Endothelial cell of umbilical vein (primary cell): Measurements from ENCODE around the gene EXOC3L1. TPM values are rescaled to one million over a fixed set of nuclear protein-coding genes. Genes with fewer than 3 reads are reported as not detected.
A peak's percentile ranks its signal among the peaks of the same experiment; 100 is the strongest.

Experiments
- BruUV-seq: library from RNA; stranded (reverse); fragments of 400-500 nt; replicated peaks from 2 replicates; lab custom pipeline; 2021; lab: Mats Ljungman, UMichigan
- CTCF ChIA-PET: fragments of 300-600, 350-600 bp; sonication (Branson Sonifier 250); formaldehyde crosslinking; loops from one replicate; lab custom pipeline; 2021; ENCODE audit warnings: antibody characterized with exemption, inconsistent platforms; lab: Charles Lee
- POLR2A ChIA-PET: fragments of 300-600, 350-600 bp; sonication (Branson Sonifier 250); formaldehyde crosslinking; loops from one replicate; lab custom pipeline; 2021; ENCODE audit warnings: antibody characterized with exemption, inconsistent platforms; lab: Charles Lee
- DNase-seq: peaks from one replicate; pipeline ENCODE4 v3.0.0-alpha.2; 2011; ENCODE audit warnings: low read depth, low spot score
- FAIRE-seq: peaks from 2 replicates; lab custom pipeline; 2011; peaks lifted over from hg19 to GRCh38; lab: Jason Lieb, UNC
- H2AFZ ChIP-seq: 2 replicates; pipeline ENCODE4 v1.6.0; 2012; ENCODE audit warnings: low read depth, low read length, control low read depth, inconsistent platforms
- H3K27ac ChIP-seq: 2 replicates; pipeline ENCODE4 v1.5.1; 2011; ENCODE audit warnings: low read depth, mild to moderate bottlenecking, control low read depth, low read length, moderate library complexity; ENCODE audit not compliant: insufficient read depth
- H3K27me3 ChIP-seq, 2 experiments: 2 replicates each; pipeline versions ENCODE4 v1.6.0 to v1.6.1; 2011; ENCODE audit warnings: low read length in 2 of 2, mixed read lengths in 1 of 2; ENCODE audit not compliant: control insufficient read depth in 2 of 2, insufficient read depth in 2 of 2
- H3K36me3 ChIP-seq, 2 experiments: 2 replicates in 1 of 2; 3 replicates in 1 of 2; pipeline ENCODE4 v1.5.1; 2011; ENCODE audit warnings: low read length in 2 of 2, mild to moderate bottlenecking in 1 of 2, moderate library complexity in 1 of 2; ENCODE audit not compliant: control insufficient read depth in 2 of 2, insufficient read depth in 2 of 2; ENCODE audit errors: extremely low read depth in 1 of 2
- H3K4me1 ChIP-seq: 3 replicates; pipeline ENCODE4 v1.5.1; 2011; ENCODE audit warnings: mild to moderate bottlenecking, low read length; ENCODE audit not compliant: control insufficient read depth, insufficient read depth; ENCODE audit errors: extremely low read depth
- H3K4me2 ChIP-seq: 2 replicates; pipeline ENCODE4 v1.6.1; 2011; ENCODE audit warnings: low read length, control low read depth, mixed read lengths; ENCODE audit not compliant: insufficient read depth
- H3K4me3 ChIP-seq, 3 experiments: fragments of 200-600 bp in 1 of 3; sonication (generic), shearing (Covaris generic) in 1 of 3; replicated peaks in 1 of 3; 2 replicates each; pipeline ENCODE4 v1.5.1; 2011 to 2016; ENCODE audit warnings: control low read depth in 3 of 3, low read length in 3 of 3, mild to moderate bottlenecking in 2 of 3, inconsistent platforms in 1 of 3, low read depth in 1 of 3, moderate library complexity in 1 of 3; ENCODE audit not compliant: insufficient read depth in 1 of 3
- H3K79me2 ChIP-seq: 2 replicates; pipeline ENCODE4 v1.6.0; 2012; ENCODE audit warnings: low read length, inconsistent platforms; ENCODE audit not compliant: control insufficient read depth, insufficient read depth
- H3K9ac ChIP-seq: replicated peaks from 2 replicates; pipeline ENCODE3; 2011; ENCODE audit warnings: low read length, control low read depth; ENCODE audit not compliant: insufficient read depth; ENCODE audit errors: extremely low read depth
- H3K9me1 ChIP-seq: replicated peaks from 3 replicates; pipeline ENCODE4 v1.6.0; 2011; ENCODE audit warnings: mild to moderate bottlenecking, low read length; ENCODE audit not compliant: control insufficient read depth, insufficient read depth; ENCODE audit errors: extremely low read depth
- H3K9me3 ChIP-seq: replicated peaks from 2 replicates; pipeline ENCODE4 v1.5.1; 2012; ENCODE audit warnings: low read length, inconsistent platforms; ENCODE audit not compliant: control insufficient read depth, insufficient read depth
- H4K20me1 ChIP-seq: replicated peaks from 2 replicates; pipeline ENCODE3; 2011; ENCODE audit warnings: mild to moderate bottlenecking, low read length; ENCODE audit not compliant: control insufficient read depth, insufficient read depth; ENCODE audit errors: extremely low read depth
- GATA2 ChIP-seq: IDR thresholded peaks from 2 replicates; pipeline ENCODE4 v1.7.0; 2011; ENCODE audit warnings: low read depth, mild to moderate bottlenecking, moderate library complexity, mixed read lengths, low read length; ENCODE audit not compliant: insufficient read length, insufficient read depth
- JUN ChIP-seq: IDR thresholded peaks from 2 replicates; pipeline ENCODE4 v1.6.1; 2011; ENCODE audit warnings: borderline replicate concordance, low read depth; ENCODE audit not compliant: insufficient read length, insufficient read depth
- MAX ChIP-seq: IDR thresholded peaks from 2 replicates; pipeline ENCODE4 v1.6.1; 2011; ENCODE audit not compliant: insufficient read depth, insufficient read length
- POLR2A ChIP-seq: IDR thresholded peaks from 2 replicates; pipeline ENCODE4 v1.6.1; 2012; ENCODE audit warnings: low read depth, mild to moderate bottlenecking, control low read depth, low read length
- POLR2AphosphoS5 ChIP-seq: IDR thresholded peaks from 2 replicates; pipeline ENCODE4 v1.6.1; 2012; ENCODE audit warnings: low read depth, mild to moderate bottlenecking, control low read depth, low read length, moderate library complexity; ENCODE audit not compliant: insufficient read depth
- dilution Hi-C: fragments of 300-500 bp; cut with MboI; formaldehyde crosslinking; loops from one replicate; pipeline ENCODE4 v1.15.0; 2019; ENCODE audit warnings: low sequenced_read_pairs; ENCODE audit not compliant: extremely low pct_ligation_motif_present
- intact Hi-C: fragments of 100-400 bp; cut with micrococcal nuclease; formaldehyde crosslinking; loops from one replicate; pipeline ENCODE4 v1.10.0; 2022
- microRNA counts: library from miRNA; unstranded; fragments of <30 nt; microRNA quantifications from one replicate; lab custom pipeline; 2016
- microRNA-seq: library from miRNA; unstranded; fragments of <30 nt; microRNA quantifications from one replicate; pipeline ENCODE4 v1.2.0, GENCODE V29; 2021; ENCODE audit warnings: borderline number of aligned reads, borderline replicate concordance
- polyA plus RNA-seq, 4 experiments: library from polyadenylated mRNA; depleted of rRNA in 3 of 4; stranded (reverse) in 3 of 4; unstranded in 1 of 4; fragments of >200 nt; gene quantifications; 2 replicates each; pipeline versions ENCODE4 v1.2.1 to v1.2.3, GENCODE V29; 2011 to 2012; ENCODE audit warnings: missing spikeins in 1 of 4
- small RNA-seq: library from RNA; depleted of rRNA; stranded (forward); fragments of <200 nt; gene quantifications from one replicate; pipeline ENCODE3, GENCODE V24; 2012; ENCODE audit warnings: low replicate concordance, low read depth; ENCODE audit not compliant: insufficient read depth, insufficient read length
- total RNA-seq: library from RNA; stranded (reverse); gene quantifications from 2 replicates; pipeline ENCODE4 v1.2.3, GENCODE V29; 2021

EXOC3L1 gene
- total and polyA plus RNA-seq, 2 donors (not counting 3 experiments of a cell fraction or from before 2014, with no cell fraction given) = 10.8 to 11.6 TPM

- DNase-seq = no peak
- Histone ChIP-seq H3K4me2 (no peak overlapping the region), H3K27ac (no peak overlapping the region), H3K4me3 (no peak overlapping the region), H3K79me2 (no peaks in the 10 kb centered on the region), H4K20me1 (no peaks in the 10 kb centered on the region), H2AFZ (no peak overlapping the region), H3K9ac (no peak overlapping the region), H3K27me3 (no peaks in the 10 kb centered on the region), H3K36me3 (peaks cover 2 to 49% of the 10 kb centered on the region in 2 experiments), H3K4me1 (peaks cover 9% of the 10 kb centered on the region), H3K9me3 (no peaks in the 10 kb centered on the region), H3K9me1 (no peaks in the 10 kb centered on the region)
- intact Hi-C loops = no loop called here
- TF ChIP-seq JUN = no peak
- TF ChIP-seq POLR2AphosphoS5 = no peak
- ChIA-PET CTCF (interaction anchor here (1.1 to 7.4 kb wide), 5 partner anchors 14 to 188 kb away, joined by 3 to 67 read pairs (median 3); partner anchors contain the start of genes CES3 and NOL3), POLR2A (interaction anchor here (0.7 kb wide), 1 partner anchor 10 kb away, joined by 4 read pairs; no protein-coding TSS in a partner anchor)
- no peak for FAIRE-seq
- dilution Hi-C loops = no loop called here
- no TSS peak for BruUV-seq
These were observed 48.5 kb downstream of the EXOC3L1 start for GRCh38 chr16:67141391-67141790.

GRCh38 chr16:67137605-67138004 lies 52.3 kb downstream of the EXOC3L1 start:
- DNase-seq (peak; percentile 96), FAIRE-seq (peak; percentile 84)
- CTCF ChIA-PET = interaction anchor here (0.8 to 7.4 kb wide), 7 partner anchors 9 to 185 kb away, joined by 3 to 67 read pairs (median 3); no protein-coding TSS in a partner anchor
- dilution Hi-C loops (no loop called here), intact Hi-C loops (no loop called here)
- no TSS peak for BruUV-seq
- peak; percentile 63 for TF ChIP-seq POLR2AphosphoS5
- no peak for TF ChIP-seq POLR2A
- no peak for TF ChIP-seq MAX
- peak; percentile 72 for TF ChIP-seq GATA2
- Histone ChIP-seq H3K9me1 (no peaks in the 10 kb centered on the region), H3K36me3 (peaks cover 0 to 29% of the 10 kb centered on the region in 2 experiments), H3K27me3 (no peaks in the 10 kb centered on the region), H3K4me1 (peaks cover 9% of the 10 kb centered on the region), H3K4me3 (no peak overlapping the region), H3K4me2 (no peak overlapping the region), H3K27ac (no peak overlapping the region), H4K20me1 (no peaks in the 10 kb centered on the region), H2AFZ (no peak overlapping the region), H3K79me2 (no peaks in the 10 kb centered on the region), H3K9ac (no peak overlapping the region), H3K9me3 (no peaks in the 10 kb centered on the region)
- POLR2A ChIA-PET = no interaction called here

MicroRNAs encoded within 50 kb of the gene (microRNA counts, 767-probe panel; counts per million panel counts)
- microRNA hsa-miR-328 (lab: Ali Mortazavi, UCI) = 723 counts per million, percentile 96 among the panel's probes with 10 or more counts

Small RNAs within 50 kb of the gene (microRNA-seq; reads per million reads assigned to microRNA genes)
- 25.3 reads per million, percentile 38 among the genes with 10 or more reads in this experiment for gene MIR328

Small RNAs within 50 kb of the gene (small RNA-seq; reads per million reads assigned to genes)
- not detected for gene MIR328

Other genes starting within 250 kb of the EXOC3L1 start
- not detected in 2 replicates for gene CES3, start 228.9 kb downstream of the EXOC3L1 start, total RNA-seq
- 0.10 and 0.13 TPM in 2 replicates for gene CES3, start 228.9 kb downstream of the EXOC3L1 start, polyA plus RNA-seq
- 3.9 and 5.4 TPM in 2 replicates for gene CES4A, start 201.5 kb downstream of the EXOC3L1 start, total RNA-seq
- gene CES4A, start 201.5 kb downstream of the EXOC3L1 start, polyA plus RNA-seq = 13.3 and 16.4 TPM in 2 replicates
- 103 and 113 TPM in 2 replicates for gene CBFB, start 161.0 kb downstream of the EXOC3L1 start, total RNA-seq
- gene CBFB, start 161.0 kb downstream of the EXOC3L1 start, polyA plus RNA-seq = 22.0 and 27.8 TPM in 2 replicates
- gene PHAF1, start 80.2 kb downstream of the EXOC3L1 start, total RNA-seq = 16.1 and 18.5 TPM in 2 replicates
- gene PHAF1, start 80.2 kb downstream of the EXOC3L1 start, polyA plus RNA-seq = 21.1 and 21.9 TPM in 2 replicates
- 1.6 and 4.0 TPM in 2 replicates for gene B3GNT9, start 39.1 kb downstream of the EXOC3L1 start, total RNA-seq
- 6.4 and 6.8 TPM in 2 replicates for gene B3GNT9, start 39.1 kb downstream of the EXOC3L1 start, polyA plus RNA-seq
- gene TRADD, start 30.2 kb downstream of the EXOC3L1 start, total RNA-seq = 15.2 and 17.4 TPM in 2 replicates
- gene TRADD, start 30.2 kb downstream of the EXOC3L1 start, polyA plus RNA-seq = 22.6 and 23.3 TPM in 2 replicates
- 5.4 and 7.0 TPM in 2 replicates for gene FBXL8, start 30.2 kb downstream of the EXOC3L1 start, total RNA-seq
- gene FBXL8, start 30.2 kb downstream of the EXOC3L1 start, polyA plus RNA-seq = 7.4 and 12.8 TPM in 2 replicates
- 4.7 and 5.5 TPM in 2 replicates for gene HSF4, start 25.4 kb downstream of the EXOC3L1 start, total RNA-seq
- 4.8 and 7.9 TPM in 2 replicates for gene HSF4, start 25.4 kb downstream of the EXOC3L1 start, polyA plus RNA-seq
- gene NOL3, start 19.6 kb downstream of the EXOC3L1 start, total RNA-seq = 14.4 and 19.4 TPM in 2 replicates
- gene NOL3, start 19.6 kb downstream of the EXOC3L1 start, polyA plus RNA-seq = 16.0 and 19.2 TPM in 2 replicates
- gene MATCAP1, start 6.2 kb downstream of the EXOC3L1 start, total RNA-seq = 45.8 and 53.3 TPM in 2 replicates
- 44.5 and 49.0 TPM in 2 replicates for gene MATCAP1, start 6.2 kb downstream of the EXOC3L1 start, polyA plus RNA-seq
- gene E2F4, start 2.0 kb upstream of the EXOC3L1 start, total RNA-seq = 110 and 112 TPM in 2 replicates
- gene E2F4, start 2.0 kb upstream of the EXOC3L1 start, polyA plus RNA-seq = 168 and 199 TPM in 2 replicates
- 4.3 and 5.7 TPM in 2 replicates for gene ELMO3, start 9.0 kb upstream of the EXOC3L1 start, total RNA-seq
- gene ELMO3, start 9.0 kb upstream of the EXOC3L1 start, polyA plus RNA-seq = 3.9 and 4.1 TPM in 2 replicates
- 35.3 and 36.3 TPM in 2 replicates for gene TMEM208, start 37.0 kb upstream of the EXOC3L1 start, total RNA-seq
- gene TMEM208, start 37.0 kb upstream of the EXOC3L1 start, polyA plus RNA-seq = 94.0 and 98.4 TPM in 2 replicates
- 104 and 124 TPM in 2 replicates for gene FHOD1, start 57.3 kb upstream of the EXOC3L1 start, total RNA-seq
- 63.6 and 78.6 TPM in 2 replicates for gene FHOD1, start 57.3 kb upstream of the EXOC3L1 start, polyA plus RNA-seq
- gene SLC9A5, start 58.8 kb upstream of the EXOC3L1 start, total RNA-seq = 2.8 and 4.2 TPM in 2 replicates
- 2.7 and 3.2 TPM in 2 replicates for gene SLC9A5, start 58.8 kb upstream of the EXOC3L1 start, polyA plus RNA-seq
- 23.9 and 26.6 TPM in 2 replicates for gene PLEKHG4, start 89.4 kb upstream of the EXOC3L1 start, total RNA-seq
- 34.8 and 35.6 TPM in 2 replicates for gene PLEKHG4, start 89.4 kb upstream of the EXOC3L1 start, polyA plus RNA-seq
- 0.16 and 0.44 TPM in 2 replicates for gene KCTD19, start 136.6 kb upstream of the EXOC3L1 start, total RNA-seq
- gene KCTD19, start 136.6 kb upstream of the EXOC3L1 start, polyA plus RNA-seq = 0.10 and 0.21 TPM in 2 replicates
- gene LRRC36, start 136.7 kb upstream of the EXOC3L1 start, total RNA-seq = 2.0 and 2.4 TPM in 2 replicates
- 0.30 and 0.37 TPM in 2 replicates for gene LRRC36, start 136.7 kb upstream of the EXOC3L1 start, polyA plus RNA-seq
- gene TPPP3, start 203.4 kb upstream of the EXOC3L1 start, total RNA-seq = 1.3 and 2.0 TPM in 2 replicates
- 0.33 and 0.91 TPM in 2 replicates for gene TPPP3, start 203.4 kb upstream of the EXOC3L1 start, polyA plus RNA-seq
- gene ZDHHC1, start 226.3 kb upstream of the EXOC3L1 start, total RNA-seq = 12.9 and 14.4 TPM in 2 replicates
- gene ZDHHC1, start 226.3 kb upstream of the EXOC3L1 start, polyA plus RNA-seq = 11.4 and 14.1 TPM in 2 replicates
- gene HSD11B2, start 241.0 kb upstream of the EXOC3L1 start, total RNA-seq = not detected in 2 replicates
- gene HSD11B2, start 241.0 kb upstream of the EXOC3L1 start, polyA plus RNA-seq = 0.10 and 0.16 TPM in 2 replicates